GM20000 (cell line): ENCODE data around the gene MAFG.

Experiments used
- DNase-seq: peaks from one replicate; pipeline ENCODE4 v3.0.0; 2012; ENCODE audit warnings: low spot score
- TF ChIP-seq, protein P1 (sequence below): IDR thresholded peaks from 2 replicates; pipeline ENCODE4 v1.5.1; 2012; ENCODE audit warnings: mild to moderate bottlenecking, control low read depth; ENCODE audit errors: extremely low read depth, missing control alignments

MAFG gene

GRCh38 chr17:81967244-81967532 lies 39.7 kb upstream of the MAFG start:
- TF ChIP-seq, protein P1, sequence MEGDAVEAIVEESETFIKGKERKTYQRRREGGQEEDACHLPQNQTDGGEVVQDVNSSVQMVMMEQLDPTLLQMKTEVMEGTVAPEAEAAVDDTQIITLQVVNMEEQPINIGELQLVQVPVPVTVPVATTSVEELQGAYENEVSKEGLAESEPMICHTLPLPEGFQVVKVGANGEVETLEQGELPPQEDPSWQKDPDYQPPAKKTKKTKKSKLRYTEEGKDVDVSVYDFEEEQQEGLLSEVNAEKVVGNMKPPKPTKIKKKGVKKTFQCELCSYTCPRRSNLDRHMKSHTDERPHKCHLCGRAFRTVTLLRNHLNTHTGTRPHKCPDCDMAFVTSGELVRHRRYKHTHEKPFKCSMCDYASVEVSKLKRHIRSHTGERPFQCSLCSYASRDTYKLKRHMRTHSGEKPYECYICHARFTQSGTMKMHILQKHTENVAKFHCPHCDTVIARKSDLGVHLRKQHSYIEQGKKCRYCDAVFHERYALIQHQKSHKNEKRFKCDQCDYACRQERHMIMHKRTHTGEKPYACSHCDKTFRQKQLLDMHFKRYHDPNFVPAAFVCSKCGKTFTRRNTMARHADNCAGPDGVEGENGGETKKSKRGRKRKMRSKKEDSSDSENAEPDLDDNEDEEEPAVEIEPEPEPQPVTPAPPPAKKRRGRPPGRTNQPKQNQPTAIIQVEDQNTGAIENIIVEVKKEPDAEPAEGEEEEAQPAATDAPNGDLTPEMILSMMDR, result no peak
- DNase-seq, result no peak

- TF ChIP-seq, protein P1, result no peak
- DNase-seq, result peak; percentile 62
Measured at GRCh38 chr17:81966343-81967243, 39.1 kb upstream of the MAFG start.

DNA sequence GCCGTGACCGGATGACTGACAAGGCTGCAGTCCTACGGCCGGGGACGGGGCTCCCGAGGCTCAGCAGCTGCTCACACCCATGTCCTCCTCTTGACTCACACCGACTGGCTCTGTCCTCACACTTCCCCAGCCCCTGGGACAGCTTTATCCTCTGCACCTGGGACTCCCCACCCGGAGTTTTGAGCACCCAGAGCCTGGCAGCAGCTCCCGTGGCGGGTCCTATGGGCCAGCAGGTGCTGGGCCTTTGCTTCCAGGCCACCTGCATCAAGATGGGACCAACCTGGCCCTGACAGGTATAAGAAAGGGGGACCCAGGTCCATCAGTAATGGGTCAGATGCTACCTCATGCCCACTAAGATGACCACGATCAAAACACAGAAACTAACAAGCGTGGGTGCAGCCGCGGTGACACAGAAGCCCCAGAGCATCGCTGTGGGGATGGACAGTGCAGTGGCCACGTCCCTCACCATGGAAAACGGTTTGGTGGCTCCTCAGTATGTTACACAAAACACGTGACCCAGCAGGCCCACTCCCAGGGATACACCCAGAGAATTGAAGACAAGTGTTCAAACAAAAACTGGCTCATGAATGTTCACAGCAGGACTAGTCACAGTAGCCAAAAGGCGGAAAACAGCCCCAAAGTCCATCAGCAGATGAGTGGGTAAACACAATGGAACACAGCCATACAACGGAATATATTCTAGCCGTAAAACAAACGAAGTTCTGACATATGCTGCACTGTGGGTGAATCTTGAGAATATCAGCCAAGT lies 36.7 kb upstream of the MAFG start:
- TF ChIP-seq, protein P1, result no peak
- no peak for DNase-seq

DNA sequence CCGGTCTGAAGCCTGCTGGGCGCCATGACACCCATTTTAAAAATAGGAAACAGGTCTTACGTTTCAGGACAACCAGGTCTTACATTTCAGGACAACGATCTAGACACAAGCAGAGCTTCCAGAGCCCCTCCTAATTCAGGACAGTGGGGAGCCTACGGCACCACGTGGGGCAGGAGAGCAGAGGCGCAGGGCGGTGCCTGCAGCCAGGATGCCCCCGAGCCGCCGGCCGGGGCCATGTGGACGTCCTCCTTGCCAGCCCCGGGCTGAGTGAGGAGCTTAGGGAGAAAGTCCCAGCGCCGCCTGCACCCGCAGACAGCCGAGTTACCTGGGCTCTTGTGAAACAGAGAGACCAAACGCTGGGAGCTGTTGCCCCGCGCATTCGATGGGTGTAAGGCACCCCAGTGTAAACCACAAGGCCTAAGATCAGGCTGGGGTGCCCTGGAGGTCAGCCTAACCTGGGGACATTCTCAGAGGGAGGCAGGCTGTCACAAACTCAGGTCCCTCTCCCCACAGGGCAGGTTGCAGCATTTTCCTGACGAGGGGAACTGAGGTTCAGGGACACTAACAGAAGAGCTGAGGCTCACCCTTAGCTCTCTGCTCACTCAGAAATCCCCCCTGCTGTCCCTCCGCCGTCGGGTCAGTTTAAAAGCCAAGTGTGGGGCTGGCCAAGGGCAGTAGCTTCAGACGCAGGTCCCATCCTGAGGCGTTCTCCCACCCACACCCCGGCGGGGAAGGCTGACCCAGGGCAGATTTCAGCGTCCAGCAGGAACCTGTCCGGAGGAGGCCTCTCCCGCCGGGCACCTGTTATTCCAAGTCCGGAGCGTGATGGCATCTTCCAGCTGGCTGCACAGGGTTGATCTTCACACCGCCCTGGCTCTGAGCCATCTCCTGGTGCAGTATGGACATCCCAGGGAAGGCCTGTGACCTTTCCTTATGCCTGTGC lies 35.2 kb upstream of the MAFG start:
- no peak for DNase-seq
- TF ChIP-seq, protein P1, result no peak

GRCh38 chr17:81961521-81962498 lies 34.3 kb upstream of the MAFG start:
- DNase-seq, result no peak
- TF ChIP-seq, protein P1, result no peak

DNA sequence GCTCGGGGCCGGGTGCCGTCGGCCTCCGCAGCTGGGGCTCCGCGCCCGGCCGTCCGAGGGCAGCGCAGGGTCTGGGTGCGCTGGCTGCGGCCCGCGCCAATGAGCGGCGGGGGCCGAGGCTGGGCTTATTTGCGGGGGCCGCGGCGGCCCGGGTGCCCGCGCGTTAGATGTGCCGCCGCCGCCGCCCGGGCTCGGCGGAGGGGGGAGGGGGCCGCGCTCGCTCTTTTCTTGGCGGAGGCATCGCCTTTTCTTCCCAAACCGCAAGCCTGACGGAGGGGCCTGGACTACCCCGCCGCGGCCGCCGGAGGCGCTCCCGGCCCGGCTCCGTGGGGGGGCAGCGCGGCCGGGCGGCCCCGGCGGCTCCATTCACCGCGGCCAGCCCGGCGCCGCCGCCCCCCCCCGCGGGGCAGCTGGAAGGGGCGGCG lies 33.6 kb upstream of the MAFG start, which contains the start of gene NOTUM:
TSS of gene NOTUM (minus strand) at position 101 of the 425 bp plus-strand sequence. CDS start 278 bp downstream, outside the sequence.
- TF ChIP-seq, protein P1, result no peak
- no peak for DNase-seq
